ENCODE measurements around the gene KIRREL3. TPM values are rescaled to one million over a fixed set of nuclear protein-coding genes. Genes with fewer than 3 reads are reported as not detected.

KIRREL3 gene
- polyA plus RNA-seq, 1 donor (not counting 4 experiments of a cell fraction or from before 2014, with no cell fraction given) = 0.04 TPM

DNA sequence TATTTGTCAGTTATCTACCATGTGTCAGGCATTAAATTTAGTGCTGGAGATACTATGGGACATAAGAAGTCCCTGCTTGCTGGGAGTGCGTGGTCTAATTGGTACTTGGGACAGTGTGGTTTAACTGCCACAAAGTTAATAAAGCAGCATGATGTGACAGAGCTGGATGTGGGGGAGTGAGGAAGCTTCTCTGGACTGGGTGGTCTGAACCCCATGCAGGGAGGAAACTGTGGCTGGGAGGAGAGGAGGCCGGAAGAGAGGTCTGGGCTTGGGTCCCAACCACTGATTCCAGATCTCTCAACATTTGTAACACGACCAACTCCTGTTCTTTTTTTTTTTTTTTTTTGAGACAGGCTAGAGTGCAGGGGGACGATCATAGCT, 607.9 kb downstream of the KIRREL3 start:
- dilution Hi-C loops (cut with MboI; ENCODE audit: extremely low pct_ligation_motif_present, low sequenced_read_pairs) = no loop called here
- Histone ChIP-seq H3K79me2 (ENCODE audit: control insufficient read depth, insufficient read depth, low read length) (peaks cover 23% of the 10 kb centered on the region), H3K27me3 (ENCODE audit: control insufficient read depth, extremely low read depth, insufficient read depth, low read length) (no peaks in the 10 kb centered on the region), H3K36me3 (ENCODE audit: control insufficient read depth in 2 of 2, extremely low read depth in 1 of 2, insufficient read depth in 2 of 2, low read length in 2 of 2) (no peaks in the 10 kb centered on the region), H3K4me1 (ENCODE audit: control insufficient read depth, extremely low read depth, insufficient read depth, low read length) (peaks cover 36% of the 10 kb centered on the region), H3K9me3 (ENCODE audit: control insufficient read depth, low read depth, low read length) (no peaks in the 10 kb centered on the region), H3K4me3 (ENCODE audit: control insufficient read depth in 2 of 3, extremely low read depth in 1 of 3, insufficient read depth in 2 of 3, low read depth in 1 of 3, low read length in 3 of 3) (no peak overlapping the region), H3K9me1 (ENCODE audit: control insufficient read depth, extremely low read depth, insufficient read depth, low read length) (no peaks in the 10 kb centered on the region), H2AFZ (ENCODE audit: control insufficient read depth, low read length) (no peak overlapping the region), H3K9ac (ENCODE audit: control insufficient read depth, extremely low read depth, insufficient read depth, low read length) (no peak overlapping the region), H3K27ac (ENCODE audit: control insufficient read depth, insufficient read depth, low read length) (peak overlapping the region; percentile 67), H3K4me2 (ENCODE audit: control insufficient read depth, extremely low read depth, insufficient read depth, low read depth, low read length) (peak overlapping the region; percentile 46), H4K20me1 (ENCODE audit: control insufficient read depth, extremely low read depth, insufficient read depth, low read length) (no peaks in the 10 kb centered on the region)
- DNase-seq (ENCODE audit: low read depth, low spot score) (no peak), FAIRE-seq (no peak)
- no peak for TF ChIP-seq EZH2 (IDR thresholded peaks at IDR 0.05; ENCODE audit: low read length)
- TF ChIP-seq, protein P1, sequence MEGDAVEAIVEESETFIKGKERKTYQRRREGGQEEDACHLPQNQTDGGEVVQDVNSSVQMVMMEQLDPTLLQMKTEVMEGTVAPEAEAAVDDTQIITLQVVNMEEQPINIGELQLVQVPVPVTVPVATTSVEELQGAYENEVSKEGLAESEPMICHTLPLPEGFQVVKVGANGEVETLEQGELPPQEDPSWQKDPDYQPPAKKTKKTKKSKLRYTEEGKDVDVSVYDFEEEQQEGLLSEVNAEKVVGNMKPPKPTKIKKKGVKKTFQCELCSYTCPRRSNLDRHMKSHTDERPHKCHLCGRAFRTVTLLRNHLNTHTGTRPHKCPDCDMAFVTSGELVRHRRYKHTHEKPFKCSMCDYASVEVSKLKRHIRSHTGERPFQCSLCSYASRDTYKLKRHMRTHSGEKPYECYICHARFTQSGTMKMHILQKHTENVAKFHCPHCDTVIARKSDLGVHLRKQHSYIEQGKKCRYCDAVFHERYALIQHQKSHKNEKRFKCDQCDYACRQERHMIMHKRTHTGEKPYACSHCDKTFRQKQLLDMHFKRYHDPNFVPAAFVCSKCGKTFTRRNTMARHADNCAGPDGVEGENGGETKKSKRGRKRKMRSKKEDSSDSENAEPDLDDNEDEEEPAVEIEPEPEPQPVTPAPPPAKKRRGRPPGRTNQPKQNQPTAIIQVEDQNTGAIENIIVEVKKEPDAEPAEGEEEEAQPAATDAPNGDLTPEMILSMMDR (optimal IDR thresholded peaks at IDR 0.05 in 1 of 3, IDR thresholded peaks at IDR 0.05 in 1 of 3, conservative IDR thresholded peaks at IDR 0.05 in 1 of 3; ENCODE audit: extremely low read depth in 1 of 3, insufficient read depth in 2 of 3, low read length in 3 of 3) = no peak

DNA sequence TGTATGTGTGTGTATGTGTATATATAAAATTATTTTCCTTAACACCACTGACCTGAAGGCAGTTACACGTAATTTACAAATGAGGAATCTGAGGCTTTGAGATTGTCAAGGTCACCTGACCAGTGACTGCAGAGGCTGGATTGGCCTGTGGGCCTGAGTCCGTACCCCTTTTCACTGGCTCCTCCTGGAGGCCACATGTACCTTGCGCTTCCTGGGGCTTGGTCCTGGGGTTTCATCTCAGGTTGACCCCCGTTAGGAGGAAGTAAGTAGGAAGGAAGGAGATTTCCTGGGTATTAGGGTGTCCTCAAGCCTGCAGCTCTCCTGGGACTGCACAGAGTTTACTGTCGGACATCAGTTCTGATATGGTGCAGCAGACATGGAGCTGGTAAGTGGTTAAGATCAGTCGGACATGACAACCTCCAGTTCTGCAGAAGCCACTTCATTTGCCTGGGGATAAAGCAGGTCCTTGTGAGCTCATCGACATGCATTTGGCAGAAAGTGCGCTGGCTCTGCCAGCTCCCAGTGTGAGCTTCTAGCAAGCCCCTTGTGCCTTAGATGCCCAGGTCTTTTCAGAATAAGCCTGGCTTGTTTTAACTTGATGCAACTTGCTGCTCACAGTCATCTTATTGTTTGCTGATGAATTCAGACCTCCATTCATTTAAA, 608.5 kb downstream of the KIRREL3 start:
- H3K9me3 ChIP-seq (ENCODE audit: control insufficient read depth, low read depth, low read length) = no peaks in the 10 kb centered on the region
- no peak overlapping the region for H2AFZ ChIP-seq (ENCODE audit: control insufficient read depth, low read length)
- no peaks in the 10 kb centered on the region for H3K9me1 ChIP-seq (ENCODE audit: control insufficient read depth, extremely low read depth, insufficient read depth, low read length)
- no peak overlapping the region for H3K9ac ChIP-seq (ENCODE audit: control insufficient read depth, extremely low read depth, insufficient read depth, low read length)
- H3K4me2 ChIP-seq (ENCODE audit: control insufficient read depth, extremely low read depth, insufficient read depth, low read depth, low read length) = peak overlapping the region; percentile 46
- H3K27ac ChIP-seq (ENCODE audit: control insufficient read depth, insufficient read depth, low read length) = peak overlapping the region; percentile 67
- FAIRE-seq = peak; percentile 94
- no peaks in the 10 kb centered on the region for H3K27me3 ChIP-seq (ENCODE audit: control insufficient read depth, extremely low read depth, insufficient read depth, low read length)
- H3K36me3 ChIP-seq (ENCODE audit: control insufficient read depth in 2 of 2, extremely low read depth in 1 of 2, insufficient read depth in 2 of 2, low read length in 2 of 2) = no peaks in the 10 kb centered on the region
- TF ChIP-seq, protein P1 (optimal IDR thresholded peaks at IDR 0.05 in 1 of 3, IDR thresholded peaks at IDR 0.05 in 1 of 3, conservative IDR thresholded peaks at IDR 0.05 in 1 of 3; ENCODE audit: extremely low read depth in 1 of 3, insufficient read depth in 2 of 3, low read length in 3 of 3) = peak; percentile 17 to 20 (median 18)
- TF ChIP-seq EZH2 (IDR thresholded peaks at IDR 0.05; ENCODE audit: low read length) = no peak
- H4K20me1 ChIP-seq (ENCODE audit: control insufficient read depth, extremely low read depth, insufficient read depth, low read length) = no peaks in the 10 kb centered on the region
- DNase-seq (ENCODE audit: low read depth, low spot score) = no peak
- dilution Hi-C loops (cut with MboI; ENCODE audit: extremely low pct_ligation_motif_present, low sequenced_read_pairs) = no loop called here
- H3K4me3 ChIP-seq (ENCODE audit: control insufficient read depth in 2 of 3, extremely low read depth in 1 of 3, insufficient read depth in 2 of 3, low read depth in 1 of 3, low read length in 3 of 3) = no peak overlapping the region
- peaks cover 25% of the 10 kb centered on the region for H3K79me2 ChIP-seq (ENCODE audit: control insufficient read depth, insufficient read depth, low read length)
- peaks cover 37% of the 10 kb centered on the region for H3K4me1 ChIP-seq (ENCODE audit: control insufficient read depth, extremely low read depth, insufficient read depth, low read length)
